A549 (cell line): ENCODE results near the gene PLK5.

ENCODE experiments used
- CEBPB ChIP-seq, 2 experiments: fragments of >200 bp in 1 of 2; sonication (Bioruptor Twin) in 1 of 2; formaldehyde crosslinking in 1 of 2; IDR thresholded peaks; 2 replicates each; pipeline ENCODE4 v1.6.1; 2012 to 2016
- CTCF ChIP-seq: fragments of >200 bp; sonication (Bioruptor Twin); formaldehyde crosslinking; IDR thresholded peaks from 3 replicates; pipeline ENCODE4 v1.5.1; 2016
- E2F6 ChIP-seq: IDR thresholded peaks from 2 replicates; pipeline ENCODE4 v1.6.1; 2012; ENCODE audit warnings: low read depth, borderline replicate concordance
- EHMT2 ChIP-seq: fragments of 200-600 bp; sonication (generic); IDR thresholded peaks from 2 replicates; pipeline ENCODE4 v1.6.1; 2016; ENCODE audit warnings: antibody characterized with exemption, low read depth, mild to moderate bottlenecking, moderate library complexity
- EP300 ChIP-seq, 2 experiments: fragments of >200 bp; sonication (Bioruptor Twin); formaldehyde crosslinking; IDR thresholded peaks; 2 replicates in 1 of 2; 3 replicates in 1 of 2; pipeline ENCODE4 v1.6.1; 2016 to 2017
- KDM1A ChIP-seq: fragments of 200-600 bp; sonication (generic); IDR thresholded peaks from 2 replicates; pipeline ENCODE4 v1.6.1; 2016; ENCODE audit warnings: low read depth, mild to moderate bottlenecking
- MYC ChIP-seq: IDR thresholded peaks from 2 replicates; pipeline ENCODE4 v1.6.1; 2012; ENCODE audit warnings: mild to moderate bottlenecking, inconsistent platforms, low read length, improper control_type of control experiment, borderline replicate concordance
- RAD21 ChIP-seq, 2 experiments: fragments of >200 bp in 1 of 2; sonication (Bioruptor Twin) in 1 of 2; formaldehyde crosslinking in 1 of 2; IDR thresholded peaks in 1 of 2; conservative IDR thresholded peaks in 1 of 2; 2 replicates in 1 of 2; 3 replicates in 1 of 2; pipeline ENCODE4 v1.6.1; 2012 to 2018; ENCODE audit warnings: inconsistent platforms in 1 of 2
- REST ChIP-seq: fragments of 200-600 bp; sonication (generic); IDR thresholded peaks from 2 replicates; pipeline ENCODE4 v1.6.1; 2016; ENCODE audit warnings: antibody characterized with exemption, mild to moderate bottlenecking, moderate library complexity
- RNF2 ChIP-seq: fragments of 200-600 bp; sonication (generic); IDR thresholded peaks from 2 replicates; pipeline ENCODE4 v1.6.1; 2016; ENCODE audit warnings: low read depth, mild to moderate bottlenecking, antibody characterized with exemption, moderate library complexity, borderline replicate concordance
- TF ChIP-seq, protein P1 (sequence below): fragments of >200 bp; sonication (Bioruptor Twin); formaldehyde crosslinking; IDR thresholded peaks from 3 replicates; pipeline ENCODE4 v1.6.1; 2016
- TF ChIP-seq, protein P2 (sequence below): IDR thresholded peaks from 2 replicates; pipeline ENCODE4 v1.6.1; 2012

DNA sequence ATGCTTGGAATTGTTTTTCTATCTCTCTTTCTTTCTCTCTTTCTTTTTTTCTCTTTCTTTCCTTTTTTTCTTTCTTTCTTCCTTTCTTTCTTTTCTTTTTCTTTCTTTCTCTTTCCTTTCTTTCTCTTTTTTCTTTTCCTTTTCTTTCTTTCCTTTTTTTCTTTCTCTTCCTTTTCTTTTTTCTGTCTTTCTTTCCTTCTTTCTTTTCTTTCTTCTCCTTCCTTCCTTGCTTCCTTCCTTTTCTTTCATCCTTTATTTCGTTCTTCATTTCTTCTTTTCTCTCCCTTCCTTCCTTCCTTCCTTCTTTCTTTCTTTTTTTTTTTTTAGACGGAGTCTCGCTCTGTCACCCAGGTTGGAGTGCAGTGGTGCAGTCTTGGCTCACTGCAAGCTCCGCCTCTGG is 46.1 kb downstream of the PLK5 start:
- TF ChIP-seq, protein P1, sequence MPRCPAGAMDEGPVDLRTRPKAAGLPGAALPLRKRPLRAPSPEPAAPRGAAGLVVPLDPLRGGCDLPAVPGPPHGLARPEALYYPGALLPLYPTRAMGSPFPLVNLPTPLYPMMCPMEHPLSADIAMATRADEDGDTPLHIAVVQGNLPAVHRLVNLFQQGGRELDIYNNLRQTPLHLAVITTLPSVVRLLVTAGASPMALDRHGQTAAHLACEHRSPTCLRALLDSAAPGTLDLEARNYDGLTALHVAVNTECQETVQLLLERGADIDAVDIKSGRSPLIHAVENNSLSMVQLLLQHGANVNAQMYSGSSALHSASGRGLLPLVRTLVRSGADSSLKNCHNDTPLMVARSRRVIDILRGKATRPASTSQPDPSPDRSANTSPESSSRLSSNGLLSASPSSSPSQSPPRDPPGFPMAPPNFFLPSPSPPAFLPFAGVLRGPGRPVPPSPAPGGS: no peak
- TF ChIP-seq RNF2 (no peak), RAD21 (conservative IDR thresholded peaks at IDR 0.05 in 1 of 2, IDR thresholded peaks at IDR 0.05 in 1 of 2) (no peak), CTCF (no peak), CEBPB (IDR thresholded peaks at IDR 0.05) (no peak), MYC (no peak), E2F6 (no peak), EHMT2 (no peak), EP300 (IDR thresholded peaks at IDR 0.05) (no peak), REST (no peak), KDM1A (no peak)
- TF ChIP-seq, protein P2, sequence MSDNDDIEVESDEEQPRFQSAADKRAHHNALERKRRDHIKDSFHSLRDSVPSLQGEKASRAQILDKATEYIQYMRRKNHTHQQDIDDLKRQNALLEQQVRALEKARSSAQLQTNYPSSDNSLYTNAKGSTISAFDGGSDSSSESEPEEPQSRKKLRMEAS: no peak
